GM19035 (cell line): ENCODE measurements around the gene CCDC170.
"Not testable (repeated sequence)": the region's sequence is repeated elsewhere in the genome, so short reads cannot be mapped to it uniquely, and the experiment has no call there.

Experiments
- ATAC-seq: cut with Tn5 transposase; IDR thresholded peaks from one replicate; pipeline ENCODE4 v1.9.1; 2021; ENCODE audit not compliant: unreplicated experiment

The CCDC170 gene

DNA sequence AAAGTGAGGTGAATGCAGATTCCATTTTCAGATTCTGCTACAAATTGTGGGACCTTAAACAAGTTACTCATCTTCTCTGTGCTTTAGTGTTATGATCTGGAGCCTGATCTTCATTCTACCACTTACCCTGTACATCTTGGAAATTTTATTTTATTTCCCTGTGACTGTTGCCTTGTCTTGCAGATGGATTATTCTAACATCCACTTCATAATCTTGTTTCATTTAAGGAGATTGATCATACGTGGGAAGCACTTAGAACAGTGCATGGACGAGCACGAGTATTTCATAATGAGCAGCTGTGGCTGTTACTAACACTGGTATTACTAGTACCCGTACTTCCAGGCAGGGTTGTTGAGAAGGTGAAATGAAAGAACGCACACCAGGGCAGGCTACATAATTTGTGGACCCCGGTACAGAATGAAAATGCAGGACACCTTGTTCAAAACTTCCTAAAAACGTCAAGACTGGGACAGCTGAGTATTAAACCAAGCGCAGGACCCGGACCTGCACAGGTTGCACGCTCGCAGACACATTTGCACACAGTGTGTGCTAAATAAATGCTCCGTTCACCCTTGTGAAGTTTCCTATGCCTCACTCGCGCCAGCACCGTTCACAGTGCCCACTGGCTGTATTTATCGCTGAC, 535 bp upstream of the CCDC170 start:
- ATAC-seq = no peak

DNA sequence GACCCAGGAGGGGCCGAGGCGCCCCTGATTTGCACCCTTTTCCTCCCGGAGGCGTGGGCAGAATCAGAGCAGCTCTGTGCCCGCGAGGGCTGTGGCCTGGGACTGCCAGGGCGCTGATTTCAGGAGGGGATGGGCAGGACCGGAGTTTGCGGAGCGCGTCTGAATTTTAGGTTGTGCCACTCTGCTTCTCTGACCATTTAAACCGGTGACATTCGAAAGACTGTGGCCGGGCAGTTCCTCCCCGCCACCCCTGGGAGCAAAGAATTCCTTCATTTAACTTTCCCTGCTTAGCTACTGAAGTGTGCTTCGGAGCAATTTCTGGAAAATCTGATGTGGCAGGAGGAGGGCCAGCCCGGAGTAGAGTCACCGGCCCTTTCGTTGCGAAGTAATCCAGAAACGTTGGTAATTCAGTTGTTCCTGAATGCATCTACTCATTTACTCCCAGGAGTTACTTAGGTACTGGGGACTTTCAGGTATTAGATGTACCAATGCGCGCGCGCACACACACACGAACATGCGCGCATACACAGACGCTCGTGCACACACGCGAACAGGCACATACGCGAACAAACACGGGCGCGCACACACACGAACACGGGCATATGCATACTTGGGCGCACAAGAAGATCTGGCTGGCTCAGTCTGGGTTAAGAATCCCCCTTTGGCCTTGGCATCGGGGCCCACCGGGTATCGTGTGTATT, 568 bp downstream of the CCDC170 start:
- no peak for ATAC-seq

DNA sequence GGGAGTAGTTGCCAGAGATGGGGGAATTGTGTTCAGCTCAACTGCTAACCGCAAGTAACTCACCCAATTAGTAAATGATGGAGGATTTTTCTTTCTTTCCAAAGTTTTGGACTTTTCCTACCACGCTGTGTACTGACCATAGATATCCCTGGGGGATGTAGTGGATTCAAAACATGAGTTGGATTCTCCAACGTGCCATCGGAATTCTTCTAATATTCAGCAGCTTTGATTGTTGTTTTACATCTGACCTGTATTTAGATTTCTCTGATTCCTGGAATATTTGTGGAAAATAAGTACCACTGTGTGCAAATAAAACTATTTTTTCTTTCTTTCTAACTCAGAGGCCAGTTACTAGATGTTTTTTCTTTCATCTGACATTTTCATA, 1.1 kb downstream of the CCDC170 start:
- ATAC-seq = no peak

DNA sequence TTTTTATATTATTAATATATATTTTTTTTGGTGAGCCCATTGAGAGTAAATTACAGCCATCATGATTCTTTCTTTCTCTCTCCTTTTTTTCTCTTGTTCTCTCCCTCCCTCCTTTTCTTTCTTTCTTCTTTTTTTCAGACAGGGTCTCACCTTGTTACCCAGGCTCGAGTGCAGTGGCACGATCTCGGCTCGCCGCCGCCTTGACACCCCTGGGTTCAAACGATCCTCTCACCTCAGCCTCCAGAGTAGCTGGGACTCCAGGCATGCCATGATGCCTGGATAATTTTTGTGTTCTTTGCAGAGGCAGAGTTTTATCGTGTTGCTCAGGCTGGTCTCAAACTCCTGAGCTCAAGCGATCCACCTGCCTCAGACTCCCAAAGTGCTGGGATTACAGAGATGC, 1.6 kb downstream of the CCDC170 start:
- ATAC-seq = no peak

DNA sequence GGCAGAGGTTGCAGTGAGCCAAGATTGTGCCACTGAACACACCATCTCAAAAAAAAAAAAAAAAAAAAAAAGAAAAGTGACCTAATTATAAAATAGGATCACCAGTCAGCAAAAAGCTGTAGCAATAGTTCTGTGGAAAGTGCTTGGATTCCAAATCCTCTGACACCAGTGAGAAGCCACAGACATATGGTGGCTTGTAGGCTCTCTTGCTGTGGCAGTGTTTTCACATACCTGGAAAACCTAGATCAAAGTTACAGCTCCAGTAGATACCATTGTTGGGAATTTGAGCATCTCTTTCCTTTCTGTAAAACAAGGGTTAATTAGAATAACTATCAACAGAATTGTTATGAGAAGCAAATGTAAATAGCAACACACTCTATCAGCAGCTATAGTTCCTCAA, 4.1 kb downstream of the CCDC170 start:
- peak; percentile 26 for ATAC-seq

DNA sequence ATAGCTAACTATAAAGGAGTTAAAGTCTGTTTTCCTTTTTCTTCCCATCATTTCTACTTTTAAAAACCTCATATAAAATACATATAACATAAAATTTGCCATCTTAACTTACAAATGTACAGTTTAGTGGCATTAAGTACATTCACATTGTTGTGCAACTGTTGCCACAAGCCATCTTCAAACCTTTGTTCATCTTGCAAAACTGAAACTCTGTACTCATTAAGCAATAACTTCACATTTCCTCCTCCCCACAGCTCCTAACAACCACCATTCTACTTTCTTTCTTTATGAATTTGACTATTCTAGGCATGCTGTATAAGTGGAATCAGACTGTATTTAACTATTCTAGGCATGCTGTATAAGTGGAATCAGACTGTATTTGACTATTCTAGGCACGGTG, 4.5 kb downstream of the CCDC170 start:
- peak; percentile 49 for ATAC-seq

DNA sequence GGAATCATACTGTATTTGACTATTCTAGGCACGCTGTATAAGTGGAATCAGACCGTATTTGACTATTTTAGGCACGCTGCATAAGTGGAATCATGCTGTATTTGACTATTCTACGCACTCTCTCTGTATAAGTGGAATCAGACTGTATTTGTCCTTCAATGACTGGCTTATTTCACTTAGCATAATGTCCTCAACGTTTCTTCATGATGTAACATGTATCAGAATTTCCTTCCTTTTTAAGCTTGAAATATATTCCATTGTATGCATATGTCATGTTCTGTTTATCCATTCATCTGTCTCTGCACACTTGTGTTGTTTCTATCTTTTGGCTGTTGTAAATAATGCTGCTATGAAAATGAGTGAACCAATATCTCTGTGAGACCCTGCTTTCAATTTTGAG, 5.7 kb downstream of the CCDC170 start:
- no peak for ATAC-seq

DNA sequence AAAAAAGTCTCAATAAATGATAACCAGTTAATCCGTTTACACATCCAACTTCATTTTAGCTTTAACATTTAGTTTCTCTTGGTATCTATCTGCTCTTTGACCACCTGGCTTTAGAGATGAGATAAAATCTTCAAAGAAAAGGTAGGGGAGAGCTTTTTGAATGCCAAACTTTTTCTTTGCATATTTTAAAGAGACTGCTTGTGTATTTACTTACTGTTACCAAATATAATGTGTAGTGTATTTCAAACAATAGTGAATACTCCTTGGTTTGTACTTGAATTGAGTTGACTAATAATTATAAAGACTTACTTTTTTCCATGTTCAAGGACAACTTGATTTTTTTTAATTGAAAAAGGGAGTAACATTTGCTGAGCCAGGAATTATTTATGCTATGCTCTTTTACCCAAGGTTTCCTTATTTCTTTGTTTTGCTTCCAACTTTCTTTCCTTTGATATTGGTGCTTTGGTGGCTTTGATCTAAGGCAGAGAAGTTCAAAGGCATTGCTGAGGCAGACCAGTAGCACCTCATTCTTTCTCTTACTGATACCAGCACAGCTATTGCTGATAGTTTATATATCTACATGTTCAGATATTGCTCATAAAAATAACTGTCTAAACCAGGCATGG, 7.8 kb downstream of the CCDC170 start:
- ATAC-seq = no peak

DNA sequence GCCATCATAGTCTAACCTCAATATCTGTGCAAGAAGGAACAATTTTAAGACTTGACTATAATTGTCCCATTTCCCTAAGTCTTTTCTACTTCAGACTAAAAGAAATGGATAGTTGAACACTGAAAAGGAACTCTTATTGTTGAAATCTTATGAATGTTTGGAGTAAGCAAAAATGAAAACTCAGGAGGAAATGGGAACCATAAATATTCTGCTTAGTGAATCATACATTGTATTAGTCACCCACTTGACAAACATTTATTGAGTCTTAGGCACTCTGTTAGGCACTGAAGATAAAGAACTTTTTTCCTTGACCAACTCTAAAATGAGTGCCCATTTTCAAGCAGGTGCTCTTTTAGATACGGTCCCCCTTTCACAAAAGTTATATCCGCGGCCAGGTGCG, 8.7 kb downstream of the CCDC170 start:
- ATAC-seq = no peak

DNA sequence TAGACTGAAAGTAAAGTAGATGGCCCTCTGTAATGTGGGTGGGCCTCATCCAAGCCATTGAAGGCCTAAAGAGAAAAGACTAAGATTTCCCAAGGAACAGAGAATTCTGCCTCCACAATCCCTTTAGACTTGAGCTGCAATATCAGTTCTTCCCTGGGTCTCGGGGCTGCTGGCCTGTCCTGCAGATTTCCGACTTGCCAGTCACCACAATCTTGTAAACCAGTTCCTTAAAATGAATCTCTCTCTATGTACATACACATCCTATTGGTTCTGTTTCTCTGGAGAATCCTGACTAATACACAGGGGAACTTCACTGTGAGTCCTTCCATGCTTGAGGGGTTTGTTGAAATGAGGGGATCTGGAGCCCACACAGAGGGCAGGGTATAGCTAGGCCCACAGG, 12.9 kb downstream of the CCDC170 start:
- ATAC-seq = no peak

DNA sequence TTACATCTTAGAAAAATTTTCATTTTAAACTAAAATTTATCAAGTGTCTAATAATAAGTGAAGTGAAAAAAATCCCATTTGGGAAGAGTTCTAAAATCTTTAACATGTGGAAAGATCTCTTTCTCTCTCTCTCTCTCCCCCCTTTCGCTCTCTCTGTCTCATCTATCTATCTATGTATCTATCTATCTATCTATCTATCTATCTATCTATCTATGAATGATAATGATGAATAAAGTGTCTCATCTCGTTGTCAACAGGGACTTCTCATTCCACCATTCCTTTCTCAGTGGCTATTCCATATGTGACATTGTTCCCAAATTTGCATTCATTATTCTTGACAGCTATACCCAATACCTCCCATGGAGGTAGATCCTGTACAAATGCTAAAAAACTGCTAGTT, 15.2 kb downstream of the CCDC170 start:
- no peak for ATAC-seq

DNA sequence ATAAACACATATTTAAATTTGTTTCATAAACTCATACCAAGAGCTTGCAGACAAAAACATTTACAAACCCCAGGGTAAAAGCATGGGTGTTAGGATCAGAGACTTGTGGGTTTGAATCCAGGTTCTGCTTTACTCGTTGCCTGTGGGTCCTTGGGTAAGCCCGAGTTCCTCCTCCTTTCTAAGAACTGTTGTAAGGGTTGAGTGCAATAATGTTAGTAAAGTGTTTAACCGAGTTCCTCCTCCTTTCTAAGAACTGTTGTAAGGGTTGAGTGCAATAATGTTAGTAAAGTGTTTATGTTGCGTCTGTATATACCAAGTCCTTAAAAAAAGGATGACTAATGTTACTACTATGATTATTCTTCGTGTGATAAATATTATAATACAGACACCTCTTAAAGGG, 18.7 kb downstream of the CCDC170 start:
- ATAC-seq = no peak

DNA sequence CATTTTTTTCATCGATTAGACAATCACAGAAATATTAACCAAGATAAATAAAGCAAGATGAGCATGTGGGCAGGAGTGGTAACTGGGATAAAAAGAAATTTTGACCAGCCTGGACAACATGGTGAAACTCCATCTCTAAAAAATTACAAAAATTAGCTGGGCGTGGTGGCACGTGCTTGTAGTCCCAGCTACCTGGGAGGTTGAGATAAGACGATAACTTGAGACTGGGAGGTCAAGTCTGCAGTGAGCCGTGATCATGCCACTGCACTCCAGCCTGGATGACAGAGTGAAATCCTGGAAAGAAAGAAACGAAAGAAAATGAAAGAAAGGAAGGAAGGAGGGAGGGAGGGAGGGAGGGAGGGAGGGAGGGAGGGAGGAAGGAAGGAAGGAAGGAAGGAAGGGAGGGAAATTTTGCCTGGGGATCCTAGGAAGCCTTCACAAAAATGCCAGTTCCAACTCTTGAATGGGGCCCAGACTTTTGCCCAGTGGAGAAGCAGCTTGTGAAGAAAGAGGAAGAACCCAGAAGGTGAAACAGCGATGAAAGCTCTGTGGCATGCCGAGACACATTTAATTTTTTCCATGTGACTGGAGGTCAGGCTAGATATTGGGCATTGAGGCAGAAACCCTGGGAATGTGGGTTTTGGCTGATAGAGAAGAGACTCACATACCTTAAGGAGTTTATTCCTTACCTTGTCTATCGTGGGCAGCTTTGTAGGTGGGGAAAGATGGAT, 20.3 kb downstream of the CCDC170 start:
- no peak for ATAC-seq

DNA sequence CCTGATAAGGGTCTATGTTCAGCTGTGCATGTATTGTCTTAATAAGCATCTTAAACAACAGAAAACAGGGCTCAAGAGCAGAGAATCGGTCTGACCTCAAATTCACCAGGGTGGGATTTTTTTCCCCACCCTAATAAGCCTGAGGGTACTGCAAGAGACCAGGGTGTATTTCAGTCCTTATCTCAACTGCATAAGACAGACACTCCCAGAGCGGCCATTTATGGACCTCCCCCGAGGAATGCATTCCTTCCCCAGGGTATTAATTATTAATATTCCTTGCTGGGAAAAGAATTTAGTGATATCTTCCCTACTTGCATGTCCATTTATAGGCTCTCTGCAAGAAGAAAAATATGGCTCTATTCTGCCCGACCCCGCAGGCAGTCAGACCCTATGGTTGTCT, 25.2 kb downstream of the CCDC170 start:
- not testable (repeated sequence) for ATAC-seq

DNA sequence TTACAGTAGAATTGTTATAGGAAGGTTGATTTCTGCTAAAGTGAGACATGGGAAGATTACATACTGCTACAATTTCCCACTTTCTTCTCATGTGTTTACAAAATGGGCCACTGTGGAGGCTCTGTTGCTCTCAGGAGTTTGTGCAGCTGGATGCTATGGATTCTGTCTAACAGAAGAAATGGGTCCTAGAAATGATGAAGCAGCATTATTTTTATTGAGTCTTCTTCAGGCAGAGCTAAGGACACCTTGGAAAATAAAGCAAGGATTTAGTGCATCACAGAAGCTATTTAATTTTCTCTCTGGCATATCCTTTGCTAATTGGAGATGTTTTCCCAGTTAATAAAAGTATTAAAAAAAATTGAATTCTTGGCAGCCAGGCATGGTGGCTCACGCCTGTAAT, 29.2 kb downstream of the CCDC170 start:
- no peak for ATAC-seq

DNA sequence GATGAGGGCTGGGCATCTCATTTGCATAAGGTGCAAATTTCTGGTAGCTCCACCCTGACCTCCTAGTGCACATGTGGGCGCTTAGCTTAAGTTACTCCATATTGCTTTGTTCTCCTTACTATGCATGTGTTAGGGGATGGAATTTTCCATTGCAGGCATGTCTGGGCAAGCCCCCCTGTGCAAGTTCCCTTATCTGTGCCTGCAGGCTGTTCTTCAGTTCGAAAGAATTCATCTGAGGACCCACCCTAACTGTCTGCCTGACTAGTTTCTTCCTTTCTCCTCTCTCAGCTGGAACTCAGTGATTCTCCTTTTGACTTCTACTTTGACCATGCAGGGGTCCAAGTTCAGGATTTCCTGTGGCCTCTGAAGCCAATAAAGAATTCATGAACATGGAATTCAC, 30.2 kb downstream of the CCDC170 start:
- no peak for ATAC-seq

DNA sequence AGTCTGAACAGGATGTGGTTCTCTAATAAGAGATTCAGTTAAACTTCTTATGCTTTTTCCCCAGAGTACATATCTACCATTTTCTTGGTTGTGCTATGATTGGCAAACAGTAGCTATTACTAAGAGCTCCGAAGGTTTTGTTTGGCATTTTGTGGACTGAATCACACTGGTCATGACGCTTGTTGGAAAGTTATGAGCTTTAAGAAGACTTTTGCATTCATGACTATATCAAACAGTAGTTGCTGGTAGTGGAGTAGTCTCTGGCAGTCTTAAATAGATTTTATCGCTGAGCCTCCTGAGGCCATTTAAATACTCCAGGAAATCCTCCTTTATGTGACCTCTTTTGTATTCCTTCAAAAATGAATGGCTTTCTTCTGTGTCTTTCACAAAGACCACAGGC, 40.8 kb downstream of the CCDC170 start:
- no peak for ATAC-seq

DNA sequence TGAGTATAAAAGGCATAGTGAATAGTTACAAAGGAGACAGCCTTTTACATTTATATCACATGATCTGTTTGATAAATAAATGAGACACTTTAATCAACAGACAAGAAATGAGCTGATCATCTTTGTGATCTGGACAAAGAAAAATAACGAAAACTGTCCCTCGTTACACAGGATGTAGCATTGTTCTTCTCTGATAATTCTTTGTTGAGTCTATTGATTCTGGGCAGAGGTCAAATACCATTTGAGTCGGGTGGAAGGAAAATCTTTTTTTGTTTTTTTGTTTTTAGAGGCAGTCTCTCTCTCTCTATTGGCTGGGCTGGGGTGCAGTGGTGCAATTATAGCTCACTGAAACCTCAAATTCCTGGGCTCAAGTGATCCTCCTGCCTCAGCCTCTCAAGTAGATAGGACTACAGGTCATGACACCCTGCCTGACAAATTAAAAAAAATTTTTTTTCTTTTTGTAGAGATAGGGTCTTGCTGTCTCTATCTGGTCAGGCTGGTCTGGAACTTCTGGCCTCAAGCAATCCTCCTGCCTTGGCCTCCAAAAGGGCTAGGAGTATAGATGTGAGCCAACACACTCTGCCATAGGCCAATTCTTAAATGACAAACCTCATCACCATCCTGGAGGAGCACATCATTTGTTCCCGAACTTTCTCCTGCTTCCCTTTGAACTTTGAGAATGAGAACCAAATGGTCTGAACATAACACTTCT, 41.8 kb downstream of the CCDC170 start:
- ATAC-seq = no peak

DNA sequence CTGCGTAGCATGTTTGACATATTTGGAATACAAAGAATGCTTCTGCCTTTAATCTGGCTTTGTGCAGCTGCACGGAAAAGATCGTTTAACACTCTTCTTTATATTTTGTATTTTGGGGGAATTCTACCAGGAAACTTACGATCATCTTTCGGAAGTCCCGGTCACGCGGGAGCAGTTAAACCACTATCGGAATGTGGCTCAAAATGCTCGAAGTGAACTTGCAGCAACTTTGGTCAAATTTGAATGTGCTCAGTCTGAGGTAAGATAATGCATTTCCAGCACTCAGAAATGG, 42.3 kb downstream of the CCDC170 start:
- ATAC-seq = no peak

DNA sequence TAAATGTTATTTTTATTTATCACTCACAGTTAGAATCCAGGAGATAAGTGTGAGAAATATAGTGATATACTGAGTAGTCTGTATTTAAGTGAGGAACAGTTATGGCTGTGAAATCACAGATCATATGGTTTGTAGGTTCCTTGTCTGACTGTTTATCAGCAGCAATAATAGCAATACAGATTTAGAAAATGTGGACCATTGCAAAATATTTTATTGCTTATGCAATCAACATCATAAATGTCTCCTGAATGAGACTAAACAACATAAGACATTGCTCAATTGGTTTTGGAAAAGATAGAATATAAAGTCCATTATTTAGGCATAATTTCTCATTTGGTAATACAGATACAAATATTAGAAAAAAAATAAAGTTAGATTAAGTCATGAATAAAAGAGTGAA, 43.7 kb downstream of the CCDC170 start:
- ATAC-seq = no peak

DNA sequence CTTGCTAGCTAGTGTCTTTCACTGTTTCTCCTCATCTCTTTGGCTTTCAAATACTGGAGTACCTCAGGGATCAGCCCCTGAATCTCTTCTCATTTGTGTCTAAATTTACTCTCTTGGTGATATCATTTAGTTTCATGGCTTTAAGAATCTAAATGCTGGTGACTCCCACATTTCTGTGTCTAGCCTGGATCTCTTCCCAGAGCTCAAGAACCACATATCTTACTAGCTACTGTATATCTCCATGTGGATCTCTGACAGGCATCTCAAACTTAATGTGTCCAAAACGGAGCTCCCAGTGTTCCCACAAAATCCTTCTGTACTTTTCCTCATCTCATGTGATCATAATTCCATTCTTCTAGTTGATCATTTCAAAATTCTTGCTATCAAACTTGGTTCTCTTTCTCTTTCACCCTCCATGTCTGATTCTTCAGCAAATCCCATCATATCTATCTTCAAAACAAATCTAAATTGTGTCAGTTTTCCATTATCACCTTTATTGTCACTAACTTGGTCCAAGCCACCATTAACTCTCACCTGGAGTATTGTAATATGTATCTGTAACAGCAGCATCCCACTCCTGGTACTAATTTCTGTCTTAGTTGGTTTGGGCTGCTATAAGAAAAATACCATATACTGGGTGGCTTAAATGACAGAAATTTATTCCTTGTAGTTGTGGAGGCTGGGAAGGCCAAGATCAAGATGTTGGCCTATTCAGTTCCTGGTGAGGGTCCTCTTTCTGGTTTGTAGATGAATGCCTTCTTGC, 45.9 kb downstream of the CCDC170 start:
- no peak for ATAC-seq
